Lower lobe of right lung (tissue), 2 donors: ENCODE measurements around the gene COL9A3. TPM values are rescaled to one million over a fixed set of nuclear protein-coding genes. Genes with fewer than 3 reads are reported as not detected.

Source experiments
- ATAC-seq, 2 donors: fragments of 200-7000 bp; cut with Tn5 transposase; one replicate each; pipeline ENCODE4 v1.9.1; 2020 to 2022; ENCODE audit warnings: mild to moderate bottlenecking in 2 of 2, moderate library complexity in 2 of 2
- DNase-seq: peaks from one replicate; pipeline ENCODE4 v3.0.0-alpha.2; 2020
- H3K27ac ChIP-seq: fragments of 200-600 bp; one replicate; pipeline ENCODE4 v1.8.0; 2022
- H3K27me3 ChIP-seq: fragments of 200-600 bp; one replicate; pipeline ENCODE4 v1.8.0; 2022; ENCODE audit warnings: low read depth
- H3K36me3 ChIP-seq: fragments of 200-600 bp; one replicate; pipeline ENCODE4 v1.8.0; 2022; ENCODE audit warnings: mild to moderate bottlenecking
- H3K4me1 ChIP-seq: fragments of 200-600 bp; one replicate; pipeline ENCODE4 v1.8.0; 2022
- H3K4me3 ChIP-seq: fragments of 200-600 bp; one replicate; pipeline ENCODE4 v1.8.0; 2022; ENCODE audit warnings: mild to moderate bottlenecking
- H3K9me3 ChIP-seq: fragments of 200-600 bp; one replicate; pipeline ENCODE4 v1.8.0; 2022
- CTCF ChIP-seq: fragments of 200-600 bp; IDR thresholded peaks from one replicate; pipeline ENCODE4 v1.8.0; 2022; ENCODE audit warnings: antibody characterized with exemption, mild to moderate bottlenecking
- intact Hi-C: fragments of 100-400 bp; cut with DNase I; formaldehyde crosslinking; loops from one replicate; pipeline ENCODE4 v1.11.0; 2022
- total RNA-seq: library from RNA; stranded (reverse); fragmentation: NEBNext Ultra II Directional; extraction: Animal tissue kit (Norgen Biotek cat#: 25700); gene quantifications from one replicate; pipeline ENCODE4 v1.2.1, GENCODE V29; 2021
- donor health status: DM: no; HTN: yes; CAD: no; lungs with severe emphysema.

The COL9A3 gene
- total RNA-seq, 1 donor from 2014 or later = 0.89 TPM

GRCh38 chr20:62878244-62879038 is 61.6 kb downstream of the COL9A3 start:
- no peaks in the 10 kb centered on the region for H3K9me3 ChIP-seq
- ATAC-seq (no peak), DNase-seq (no peak)
- H3K4me1 ChIP-seq = peaks cover 22% of the 10 kb centered on the region
- H3K36me3 ChIP-seq = peaks cover 21% of the 10 kb centered on the region
- intact Hi-C loops = no loop called here
- no peak overlapping the region for H3K4me3 ChIP-seq
- H3K27ac ChIP-seq = no peak overlapping the region
- no peaks in the 10 kb centered on the region for H3K27me3 ChIP-seq
- no peak for TF ChIP-seq CTCF

GRCh38 chr20:62879275-62880146 is 62.7 kb downstream of the COL9A3 start:
- no peak overlapping the region for H3K4me3 ChIP-seq
- H3K36me3 ChIP-seq = peaks cover 21% of the 10 kb centered on the region
- no peaks in the 10 kb centered on the region for H3K27me3 ChIP-seq
- H3K4me1 ChIP-seq = peaks cover 22% of the 10 kb centered on the region
- no peak for DNase-seq
- intact Hi-C loops = no loop called here
- ATAC-seq = no peak
- TF ChIP-seq CTCF = no peak
- H3K9me3 ChIP-seq = no peaks in the 10 kb centered on the region
- no peak overlapping the region for H3K27ac ChIP-seq

GRCh38 chr20:62880147-62880934 is 63.5 kb downstream of the COL9A3 start:
- H3K4me1 ChIP-seq = peaks cover 22% of the 10 kb centered on the region
- TF ChIP-seq CTCF = no peak
- H3K4me3 ChIP-seq = no peak overlapping the region
- no peaks in the 10 kb centered on the region for H3K27me3 ChIP-seq
- no peak overlapping the region for H3K27ac ChIP-seq
- intact Hi-C loops = no loop called here
- DNase-seq (no peak), ATAC-seq (no peak)
- no peaks in the 10 kb centered on the region for H3K9me3 ChIP-seq
- peaks cover 21% of the 10 kb centered on the region for H3K36me3 ChIP-seq

GRCh38 chr20:62880935-62881661 is 64.2 kb downstream of the COL9A3 start:
- H3K27ac ChIP-seq = no peak overlapping the region
- H3K9me3 ChIP-seq = no peaks in the 10 kb centered on the region
- no peak for TF ChIP-seq CTCF
- DNase-seq (no peak), ATAC-seq (no peak)
- intact Hi-C loops = no loop called here
- no peak overlapping the region for H3K4me3 ChIP-seq
- H3K27me3 ChIP-seq = no peaks in the 10 kb centered on the region
- H3K36me3 ChIP-seq = peaks cover 24% of the 10 kb centered on the region
- H3K4me1 ChIP-seq = peaks cover 17% of the 10 kb centered on the region
